KMS-11 (cell line): ENCODE measurements around the gene CEACAM20.

ENCODE experiments used
- H2AFZ ChIP-seq: fragments of 200-600 bp; sonication (generic); 2 replicates; pipeline ENCODE4 v1.6.1; 2016; ENCODE audit warnings: antibody characterized with exemption, mixed run types, low read depth
- H3K27ac ChIP-seq: fragments of 200-600 bp; sonication (generic); 2 replicates; pipeline ENCODE4 v1.6.1; 2016; ENCODE audit warnings: mild to moderate bottlenecking, mixed run types
- H3K27me3 ChIP-seq: fragments of 200-600 bp; sonication (generic); 2 replicates; pipeline ENCODE4 v1.6.1; 2017; ENCODE audit warnings: mild to moderate bottlenecking, low read depth, mixed run types, moderate library complexity; ENCODE audit not compliant: insufficient read depth
- H3K36me3 ChIP-seq: fragments of 200-600 bp; sonication (generic); 2 replicates; pipeline ENCODE4 v1.6.1; 2017; ENCODE audit warnings: mild to moderate bottlenecking, mixed run types; ENCODE audit not compliant: insufficient read depth
- H3K4me1 ChIP-seq: fragments of 200-600 bp; sonication (generic); 2 replicates; pipeline ENCODE4 v1.6.1; 2016; ENCODE audit warnings: mild to moderate bottlenecking, low read depth, mixed run types; ENCODE audit not compliant: poor library complexity, severe bottlenecking
- H3K4me2 ChIP-seq: fragments of 200-600 bp; sonication (generic); 2 replicates; pipeline ENCODE4 v1.7.0; 2016; ENCODE audit warnings: mild to moderate bottlenecking, mixed run types
- H3K4me3 ChIP-seq: fragments of 200-600 bp; sonication (generic); IDR thresholded peaks from 2 replicates; pipeline ENCODE4 v1.6.1; 2017; ENCODE audit warnings: low read depth, low read length, mixed read lengths; ENCODE audit not compliant: insufficient read depth
- H3K79me2 ChIP-seq: fragments of 200-600 bp; sonication (generic); 2 replicates; pipeline ENCODE4 v1.6.1; 2016; ENCODE audit warnings: low read depth, mixed run types; ENCODE audit not compliant: insufficient read depth
- H3K9ac ChIP-seq: fragments of 200-600 bp; sonication (generic); 2 replicates; pipeline ENCODE4 v1.6.1; 2016; ENCODE audit warnings: mild to moderate bottlenecking, mixed run types
- H4K20me1 ChIP-seq: fragments of 200-600 bp; sonication (generic); 2 replicates; pipeline ENCODE4 v1.6.1; 2016; ENCODE audit warnings: mild to moderate bottlenecking, mixed run types; ENCODE audit not compliant: insufficient read depth
- TF ChIP-seq, protein P1 (sequence below): fragments of 200-600 bp; sonication (generic); conservative IDR thresholded peaks from 2 replicates; pipeline ENCODE4 v1.6.1; 2017; ENCODE audit warnings: low read depth, mild to moderate bottlenecking, antibody characterized with exemption, low read length, moderate library complexity, mixed read lengths

CEACAM20 gene

DNA sequence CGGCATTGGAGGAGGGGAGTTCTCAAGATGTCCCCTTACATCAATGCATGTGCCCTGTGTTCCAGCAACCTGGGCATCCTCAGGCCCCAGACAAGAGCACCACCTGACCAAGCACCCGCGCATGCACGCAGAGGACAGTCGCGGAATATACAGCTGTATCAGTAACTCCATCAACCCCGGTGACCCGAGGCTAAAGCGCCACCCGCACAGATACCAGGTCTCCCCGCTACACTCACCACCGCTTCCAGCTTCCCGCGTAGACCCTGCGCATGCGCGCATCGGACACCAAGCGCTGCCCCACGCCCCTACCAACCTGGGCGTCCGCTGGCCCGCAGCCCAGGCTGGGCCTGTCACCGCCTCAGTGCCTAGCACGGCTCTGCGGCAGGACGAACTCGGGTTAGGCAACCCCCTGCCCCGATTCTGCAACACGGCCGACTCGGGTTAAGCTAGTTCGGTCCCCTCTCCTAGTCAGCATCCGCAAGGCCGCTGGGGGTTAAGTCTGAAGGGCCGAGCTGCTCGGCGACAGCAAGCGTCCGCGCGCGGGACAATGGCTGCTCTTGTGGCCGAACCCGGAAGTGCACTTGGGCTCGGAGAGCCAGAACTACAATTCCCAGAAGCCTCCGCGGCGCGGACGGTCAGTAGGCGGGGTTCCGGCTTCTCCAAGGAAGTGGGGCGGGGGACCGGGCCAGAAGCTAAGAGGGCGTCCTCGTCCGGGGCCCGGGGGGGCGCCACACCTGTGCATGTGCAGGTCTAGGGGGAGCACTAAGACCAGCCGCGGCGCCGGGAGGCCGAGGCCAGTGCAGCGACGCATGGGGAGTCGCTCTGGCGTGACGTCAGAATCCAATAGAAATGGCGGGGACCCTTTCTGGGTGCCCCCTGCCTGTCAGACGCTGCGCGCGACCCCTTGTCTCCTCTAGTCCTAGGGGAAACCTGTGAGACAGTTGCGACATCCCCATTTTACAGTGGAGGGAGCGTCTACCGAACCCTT lies 29.2 kb downstream of the CEACAM20 start, which contains the start of gene ZNF180:
ZNF180 (minus strand) TSS at position 561 of the 988 bp plus-strand sequence. CDS start 3,188 bp downstream, outside the sequence.
- H3K4me3 ChIP-seq: peak within 1 kb of the TSS; percentile 46
- peak within 1 kb of the TSS; percentile 82 for H3K9ac ChIP-seq
- H3K27ac ChIP-seq: peak within 1 kb of the TSS; percentile 69
- peaks cover 21% of the 10 kb centered on the region for H3K79me2 ChIP-seq
- peak within 1 kb of the TSS; percentile 86 for H2AFZ ChIP-seq
- peak within 1 kb of the TSS; percentile 86 for H3K4me2 ChIP-seq
- H3K36me3 ChIP-seq: no peaks in the 10 kb centered on the region; the same call in 1 of the 2 replicates
- H4K20me1 ChIP-seq: no peaks in the 10 kb centered on the region
- TF ChIP-seq, protein P1, sequence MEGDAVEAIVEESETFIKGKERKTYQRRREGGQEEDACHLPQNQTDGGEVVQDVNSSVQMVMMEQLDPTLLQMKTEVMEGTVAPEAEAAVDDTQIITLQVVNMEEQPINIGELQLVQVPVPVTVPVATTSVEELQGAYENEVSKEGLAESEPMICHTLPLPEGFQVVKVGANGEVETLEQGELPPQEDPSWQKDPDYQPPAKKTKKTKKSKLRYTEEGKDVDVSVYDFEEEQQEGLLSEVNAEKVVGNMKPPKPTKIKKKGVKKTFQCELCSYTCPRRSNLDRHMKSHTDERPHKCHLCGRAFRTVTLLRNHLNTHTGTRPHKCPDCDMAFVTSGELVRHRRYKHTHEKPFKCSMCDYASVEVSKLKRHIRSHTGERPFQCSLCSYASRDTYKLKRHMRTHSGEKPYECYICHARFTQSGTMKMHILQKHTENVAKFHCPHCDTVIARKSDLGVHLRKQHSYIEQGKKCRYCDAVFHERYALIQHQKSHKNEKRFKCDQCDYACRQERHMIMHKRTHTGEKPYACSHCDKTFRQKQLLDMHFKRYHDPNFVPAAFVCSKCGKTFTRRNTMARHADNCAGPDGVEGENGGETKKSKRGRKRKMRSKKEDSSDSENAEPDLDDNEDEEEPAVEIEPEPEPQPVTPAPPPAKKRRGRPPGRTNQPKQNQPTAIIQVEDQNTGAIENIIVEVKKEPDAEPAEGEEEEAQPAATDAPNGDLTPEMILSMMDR: peak; percentile 79
- H3K4me1 ChIP-seq: peaks cover 15% of the 10 kb centered on the region
- H3K27me3 ChIP-seq: no peaks in the 10 kb centered on the region

DNA sequence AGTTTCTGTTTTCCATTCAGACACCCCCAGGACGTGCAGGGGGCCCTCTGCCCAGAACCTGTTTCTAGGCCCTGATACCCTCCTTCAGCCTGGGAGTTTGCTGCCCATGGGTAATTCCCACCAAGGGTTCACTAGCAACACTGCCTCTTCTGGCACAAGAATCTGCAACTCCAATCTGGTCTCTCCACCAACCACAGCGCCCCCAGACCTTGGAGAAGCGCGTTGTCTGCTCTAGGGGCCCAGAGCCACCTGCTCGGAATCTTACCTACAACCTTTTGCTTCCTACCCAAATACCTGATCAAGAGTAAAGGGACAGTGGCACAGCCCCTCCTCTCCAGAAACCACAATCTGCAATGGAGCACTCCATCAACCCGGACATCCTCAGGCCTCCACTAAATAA lies 29.9 kb downstream of the CEACAM20 start:
- TF ChIP-seq, protein P1: no peak
- Histone ChIP-seq H3K36me3 (peaks cover 4% of the 10 kb centered on the region), H3K27ac (peak overlapping the region; percentile 69; the same call in 1 of the 2 replicates), H3K4me3 (no peak overlapping the region), H3K4me2 (peak overlapping the region; percentile 86), H4K20me1 (no peaks in the 10 kb centered on the region), H3K9ac (peak overlapping the region; percentile 82; the same call in 1 of the 2 replicates), H2AFZ (peak overlapping the region; percentile 86), H3K79me2 (peaks cover 21% of the 10 kb centered on the region), H3K27me3 (no peaks in the 10 kb centered on the region), H3K4me1 (peaks cover 11% of the 10 kb centered on the region)

GRCh38 chr19:44498988-44499387 lies 30.5 kb downstream of the CEACAM20 start:
- H3K79me2 ChIP-seq: peaks cover 21% of the 10 kb centered on the region
- TF ChIP-seq, protein P1: no peak
- peaks cover 8% of the 10 kb centered on the region for H3K36me3 ChIP-seq
- H4K20me1 ChIP-seq: no peaks in the 10 kb centered on the region
- no peaks in the 10 kb centered on the region for H3K27me3 ChIP-seq
- H3K4me3 ChIP-seq: no peak overlapping the region
- H3K27ac ChIP-seq: no peak overlapping the region
- no peak overlapping the region for H3K9ac ChIP-seq
- peaks cover 7% of the 10 kb centered on the region for H3K4me1 ChIP-seq
- peak overlapping the region; percentile 86; the same call in 1 of the 2 replicates for H3K4me2 ChIP-seq
- H2AFZ ChIP-seq: no peak overlapping the region

GRCh38 chr19:44496711-44497110 lies 32.8 kb downstream of the CEACAM20 start:
- no peaks in the 10 kb centered on the region for H3K27me3 ChIP-seq
- TF ChIP-seq, protein P1: no peak
- H3K9ac ChIP-seq: no peak overlapping the region
- H3K4me2 ChIP-seq: no peak overlapping the region
- peaks cover 10% of the 10 kb centered on the region for H3K36me3 ChIP-seq
- peaks cover 7% of the 10 kb centered on the region for H3K4me1 ChIP-seq
- H2AFZ ChIP-seq: no peak overlapping the region
- no peak overlapping the region for H3K27ac ChIP-seq
- H3K4me3 ChIP-seq: no peak overlapping the region
- H3K79me2 ChIP-seq: peaks cover 21% of the 10 kb centered on the region
- H4K20me1 ChIP-seq: no peaks in the 10 kb centered on the region
